ENCODE results near the gene ZNF76.

Gene ZNF76
- 35.6 to 73.0 (median 43.4) reads per million in 9 experiments for total RNA-seq

DNA sequence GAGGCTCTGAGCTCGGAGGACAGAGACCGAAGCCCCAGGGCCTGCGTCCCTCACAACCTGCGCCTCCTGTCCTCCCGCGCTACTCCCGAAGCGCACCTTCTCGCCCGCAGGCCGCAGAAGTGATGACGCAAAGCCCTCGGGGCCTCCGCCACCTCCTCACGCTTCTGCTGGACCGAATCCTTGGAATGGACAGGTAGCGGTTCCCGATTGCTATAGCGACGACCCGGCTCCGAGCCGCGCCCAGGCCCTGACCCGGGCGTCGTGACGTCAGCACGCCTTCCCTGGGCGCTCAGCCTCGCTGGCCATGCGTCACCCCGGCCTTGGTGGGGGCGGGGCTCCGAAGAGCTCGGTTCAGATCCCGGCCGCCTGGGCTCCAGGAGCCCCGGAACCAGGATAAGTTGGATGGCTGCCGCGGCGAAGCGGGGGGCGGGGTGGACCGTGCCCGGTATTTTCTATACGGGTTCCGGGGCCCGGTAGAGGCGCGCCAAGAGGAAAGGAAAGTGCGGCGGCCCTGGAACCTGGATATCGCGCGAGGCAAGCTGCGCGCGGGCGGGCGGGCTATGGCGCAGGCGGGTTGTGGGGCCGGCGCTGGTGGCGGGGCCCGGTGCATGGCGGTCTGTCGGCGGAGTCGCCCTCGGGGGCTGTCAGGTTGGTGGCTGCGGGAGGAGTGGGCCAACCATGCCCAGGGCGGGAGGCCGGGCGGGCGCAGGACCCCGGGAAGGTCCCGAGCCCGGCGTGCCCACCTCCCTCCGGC lies at the start of gene ZNF76:
Gene ZNF76, plus strand, starts transcription at position 542 of the 754 bp plus-strand sequence. CDS start 21,417 bp downstream, outside the sequence.
- H3K36me3 Mint-ChIP-seq (ENCODE audit: insufficient read depth), result peaks cover 21% of the 10 kb centered on the region
- no peaks in the 10 kb centered on the region for H3K9me3 Mint-ChIP-seq
- no peaks in the 10 kb centered on the region for H3K27me3 Mint-ChIP-seq
- ATAC-seq (replicated peaks) (peak; percentile 74), DNase-seq (peak; percentile 89 to 98 (median 94))
- H3K4me3 Mint-ChIP-seq, result peak within 1 kb of the TSS; percentile 87 to 94
- peaks cover 42 to 52% of the 10 kb centered on the region in 2 donors for H3K4me1 Mint-ChIP-seq (ENCODE audit: low read depth in 2 of 2)
- H3K27ac Mint-ChIP-seq, result peak within 1 kb of the TSS; percentile 97 to 99

DNA sequence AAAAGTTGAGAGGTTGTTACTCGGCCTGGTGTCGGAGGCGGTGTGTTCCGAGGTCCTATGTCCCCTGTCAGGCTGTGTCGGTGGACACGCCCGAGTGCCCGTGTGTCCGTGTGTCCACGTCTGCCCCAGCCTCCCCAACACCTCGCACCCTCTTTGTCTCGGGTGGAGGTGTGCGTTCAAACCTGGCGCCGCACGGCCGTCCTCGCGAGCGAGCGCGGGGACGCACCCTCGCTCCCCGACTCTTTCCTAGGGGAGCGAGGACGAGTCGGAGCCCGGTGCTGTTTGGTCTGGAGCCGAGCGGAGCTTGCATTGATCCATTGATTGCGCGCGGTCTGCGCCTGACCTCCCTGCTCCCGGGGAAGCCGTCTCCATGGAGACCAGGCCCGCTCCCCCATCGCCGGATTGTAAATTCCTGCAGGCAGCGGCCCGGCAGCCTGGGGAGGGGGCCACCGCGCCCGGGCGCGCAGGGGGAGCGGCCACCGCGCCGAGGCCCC lies 46.2 kb upstream of the ZNF76 start:
- Mint-ChIP-seq H3K4me3 (peak overlapping the region; percentile 76 to 82), H3K9me3 (no peaks in the 10 kb centered on the region), H3K27me3 (peaks cover 83 to 86% of the 10 kb centered on the region in 2 donors), H3K4me1 (ENCODE audit: low read depth in 2 of 2) (peaks cover 4 to 5% of the 10 kb centered on the region in 2 donors), H3K27ac (no peak overlapping the region), H3K36me3 (ENCODE audit: insufficient read depth) (peaks cover 2% of the 10 kb centered on the region)
- ATAC-seq (replicated peaks) (no peak), DNase-seq (no peak)

DNA sequence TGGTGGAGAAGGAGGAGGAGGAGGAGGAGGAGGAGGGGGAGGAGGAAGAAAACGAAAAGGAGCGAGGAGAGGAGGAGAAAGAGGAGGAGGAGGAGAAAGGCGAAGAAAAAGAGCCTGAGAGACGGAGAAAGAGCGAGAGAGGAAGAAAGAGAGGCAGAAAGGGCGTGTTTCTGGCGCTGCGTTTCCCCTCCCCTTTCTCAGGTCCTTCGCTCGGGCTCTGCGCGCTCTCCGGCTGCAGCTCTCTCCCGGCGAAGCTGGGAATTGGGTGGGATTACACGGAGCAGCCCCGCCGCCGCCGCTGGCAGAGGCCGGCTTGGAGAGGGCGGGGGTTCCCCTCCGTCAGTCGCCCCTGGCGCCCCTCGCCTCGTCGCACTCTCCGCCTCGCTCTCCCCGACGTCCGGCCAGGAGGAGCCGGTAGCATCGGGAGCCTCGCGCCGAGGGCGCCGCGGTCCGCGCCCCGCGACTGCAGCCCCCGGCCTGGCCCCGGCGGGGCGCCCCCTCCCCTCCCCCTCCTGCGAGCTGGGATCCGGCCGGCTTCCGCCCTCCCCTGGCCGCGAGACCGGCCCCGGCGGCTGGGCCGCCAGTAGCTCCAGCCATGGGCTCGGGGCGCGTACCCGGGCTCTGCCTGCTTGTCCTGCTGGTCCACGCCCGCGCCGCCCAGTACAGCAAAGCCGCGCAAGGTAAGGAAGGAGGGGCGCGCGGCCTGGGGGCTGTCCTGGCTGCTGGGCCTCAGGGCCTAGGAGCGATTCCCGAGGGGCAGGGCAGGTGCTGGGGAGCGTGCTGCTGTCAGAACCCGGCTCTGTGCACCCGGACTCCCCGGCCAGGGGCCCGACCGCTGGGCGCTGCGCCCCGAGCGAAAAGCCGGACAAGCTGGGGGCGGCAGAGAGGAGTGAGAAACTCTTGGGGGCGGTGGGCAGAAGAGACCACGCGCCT lies 45.4 kb upstream of the ZNF76 start, which contains the start of gene SCUBE3:
Gene SCUBE3, plus strand, starts transcription at position 133 of the 933 bp plus-strand sequence. Its CDS starts 463 bp downstream, at position 596.
- Mint-ChIP-seq H3K36me3 (ENCODE audit: insufficient read depth) (peaks cover 2% of the 10 kb centered on the region), H3K27me3 (peaks cover 83 to 84% of the 10 kb centered on the region in 2 donors), H3K4me1 (ENCODE audit: low read depth in 2 of 2) (peaks cover 4 to 5% of the 10 kb centered on the region in 2 donors), H3K9me3 (no peaks in the 10 kb centered on the region), H3K27ac (no peak within 1 kb of the TSS), H3K4me3 (peak within 1 kb of the TSS; percentile 76 to 82)
- DNase-seq, result no peak
- peak; percentile 37 for ATAC-seq (replicated peaks)

DNA sequence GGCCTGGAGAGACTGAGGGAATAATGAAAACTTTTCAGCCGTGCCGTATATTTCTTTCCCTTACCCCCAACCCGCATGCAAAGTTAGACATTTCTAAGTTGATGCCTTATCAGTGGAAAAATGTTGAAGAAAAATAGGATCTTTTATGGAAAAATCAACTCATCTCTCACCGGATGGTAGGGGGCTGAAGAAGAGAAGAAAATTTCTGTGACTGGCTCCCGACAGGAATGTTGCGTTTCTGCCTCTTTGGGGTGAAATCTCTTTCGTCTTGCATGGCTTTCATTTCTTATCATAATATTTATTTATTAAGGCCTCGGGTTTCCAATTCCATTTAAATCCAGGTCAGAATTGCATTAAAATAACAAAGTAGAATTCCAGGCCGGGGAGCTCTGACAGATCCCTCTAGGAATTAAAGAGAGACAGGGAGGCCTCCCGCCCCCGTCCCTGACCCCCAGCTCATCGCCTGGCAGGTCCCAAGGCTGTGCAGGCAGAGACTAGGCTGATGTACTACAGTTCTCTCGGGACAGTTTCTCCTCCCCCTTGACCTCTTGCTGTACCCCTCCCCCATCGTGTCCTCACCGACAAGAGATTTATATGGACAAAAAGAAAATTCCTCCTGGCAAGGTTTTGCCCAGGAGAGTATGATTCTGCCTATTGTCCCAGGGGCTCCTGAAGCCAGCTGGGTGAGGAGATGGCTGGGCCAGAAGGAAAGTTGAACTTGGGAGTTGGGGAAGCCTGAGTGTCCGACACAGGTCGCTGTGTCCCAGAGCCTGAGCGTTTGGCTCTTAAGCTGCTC lies 44.5 kb upstream of the ZNF76 start:
- Mint-ChIP-seq H3K4me3 (peak overlapping the region; percentile 61 to 62), H3K27me3 (peaks cover 84 to 88% of the 10 kb centered on the region in 2 donors), H3K36me3 (ENCODE audit: insufficient read depth) (peaks cover 2% of the 10 kb centered on the region), H3K9me3 (no peaks in the 10 kb centered on the region), H3K4me1 (ENCODE audit: low read depth in 2 of 2) (peaks cover 4 to 5% of the 10 kb centered on the region in 2 donors), H3K27ac (no peak overlapping the region)
- DNase-seq (no peak), ATAC-seq (replicated peaks) (no peak)

GRCh38 chr6:35215665-35216411 lies 43.7 kb upstream of the ZNF76 start:
- peaks cover 2% of the 10 kb centered on the region for H3K36me3 Mint-ChIP-seq (ENCODE audit: insufficient read depth)
- no peaks in the 10 kb centered on the region for H3K9me3 Mint-ChIP-seq
- peaks cover 4 to 5% of the 10 kb centered on the region in 2 donors for H3K4me1 Mint-ChIP-seq (ENCODE audit: low read depth in 2 of 2)
- ATAC-seq (replicated peaks) (no peak), DNase-seq (no peak)
- no peak overlapping the region for H3K4me3 Mint-ChIP-seq
- H3K27ac Mint-ChIP-seq, result no peak overlapping the region
- peaks cover 77 to 95% of the 10 kb centered on the region in 2 donors for H3K27me3 Mint-ChIP-seq

GRCh38 chr6:35216412-35216732 lies 43.2 kb upstream of the ZNF76 start:
- H3K27me3 Mint-ChIP-seq, result peaks cover 71 to 95% of the 10 kb centered on the region in 2 donors
- no peaks in the 10 kb centered on the region for H3K9me3 Mint-ChIP-seq
- H3K36me3 Mint-ChIP-seq (ENCODE audit: insufficient read depth), result peaks cover 2% of the 10 kb centered on the region
- DNase-seq, result no peak
- H3K27ac Mint-ChIP-seq, result no peak overlapping the region
- no peak overlapping the region for H3K4me3 Mint-ChIP-seq
- no peak for ATAC-seq (replicated peaks)
- H3K4me1 Mint-ChIP-seq (ENCODE audit: low read depth in 2 of 2), result peaks cover 4 to 5% of the 10 kb centered on the region in 2 donors

- no peak overlapping the region for H3K4me3 Mint-ChIP-seq
- peaks cover 64 to 91% of the 10 kb centered on the region in 2 donors for H3K27me3 Mint-ChIP-seq
Measured at GRCh38 chr6:35216851-35217811, 42.4 kb upstream of the ZNF76 start.

GRCh38 chr6:35218021-35218420 lies 41.5 kb upstream of the ZNF76 start:
- Mint-ChIP-seq H3K36me3 (ENCODE audit: insufficient read depth) (peaks cover under 1% of the 10 kb centered on the region), H3K9me3 (no peaks in the 10 kb centered on the region), H3K27ac (no peak overlapping the region), H3K27me3 (peaks cover 55 to 82% of the 10 kb centered on the region in 2 donors), H3K4me3 (no peak overlapping the region), H3K4me1 (ENCODE audit: low read depth in 2 of 2) (peaks cover 3 to 4% of the 10 kb centered on the region in 2 donors)
- ATAC-seq (replicated peaks), result no peak
- no peak for DNase-seq

More at GRCh38 chr6:35216851-35217811, 42.4 kb upstream of the ZNF76 start:
- Mint-ChIP-seq H3K4me1 (ENCODE audit: low read depth in 2 of 2) (peaks cover 4 to 5% of the 10 kb centered on the region in 2 donors), H3K36me3 (ENCODE audit: insufficient read depth) (peaks cover 2% of the 10 kb centered on the region), H3K9me3 (no peaks in the 10 kb centered on the region), H3K27ac (no peak overlapping the region)
- ATAC-seq (replicated peaks) (no peak), DNase-seq (no peak)

DNA sequence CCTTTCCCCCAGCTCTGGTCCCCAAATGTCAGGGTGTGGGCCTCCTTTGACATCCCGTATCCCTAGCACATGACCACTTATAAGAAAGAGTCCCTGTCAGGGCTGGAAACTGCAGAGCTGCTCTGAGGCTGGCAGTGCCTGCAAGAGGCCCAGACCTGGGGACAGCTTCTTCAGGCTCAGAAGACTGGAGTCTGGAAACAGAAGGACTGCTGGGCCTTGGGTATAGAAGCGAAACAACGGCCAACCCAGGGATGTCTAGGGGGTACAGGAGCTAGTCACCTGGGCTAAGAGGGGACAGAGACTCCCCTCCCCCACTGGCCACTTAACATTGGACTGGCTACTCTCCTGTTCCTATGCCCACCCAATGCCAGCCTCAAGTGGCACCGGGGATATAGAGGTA lies 41.1 kb upstream of the ZNF76 start:
- H3K27me3 Mint-ChIP-seq, result peaks cover 50 to 81% of the 10 kb centered on the region in 2 donors

GRCh38 chr6:35219683-35220326 lies 39.7 kb upstream of the ZNF76 start:
- Mint-ChIP-seq H3K4me1 (ENCODE audit: low read depth in 2 of 2) (peaks cover 0 to 4% of the 10 kb centered on the region in 2 donors), H3K9me3 (no peaks in the 10 kb centered on the region), H3K4me3 (no peak overlapping the region), H3K27ac (no peak overlapping the region), H3K27me3 (peaks cover 45 to 76% of the 10 kb centered on the region in 2 donors), H3K36me3 (ENCODE audit: insufficient read depth) (no peaks in the 10 kb centered on the region)
- ATAC-seq (replicated peaks) (no peak), DNase-seq (no peak)

More for the DNA sequence above, 41.1 kb upstream of the ZNF76 start:
- Mint-ChIP-seq H3K9me3 (no peaks in the 10 kb centered on the region), H3K4me3 (no peak overlapping the region), H3K36me3 (ENCODE audit: insufficient read depth) (no peaks in the 10 kb centered on the region), H3K4me1 (ENCODE audit: low read depth in 2 of 2) (peaks cover 0 to 4% of the 10 kb centered on the region in 2 donors), H3K27ac (no peak overlapping the region)
- DNase-seq (no peak), ATAC-seq (replicated peaks) (no peak)

GRCh38 chr6:35220711-35221110 lies 38.8 kb upstream of the ZNF76 start:
- Mint-ChIP-seq H3K9me3 (no peaks in the 10 kb centered on the region), H3K4me3 (no peak overlapping the region), H3K27me3 (peaks cover 36 to 67% of the 10 kb centered on the region in 2 donors), H3K4me1 (ENCODE audit: low read depth in 2 of 2) (peaks cover 0 to 4% of the 10 kb centered on the region in 2 donors), H3K36me3 (ENCODE audit: insufficient read depth) (no peaks in the 10 kb centered on the region), H3K27ac (no peak overlapping the region)
- no peak for DNase-seq
- no peak for ATAC-seq (replicated peaks)

All from effector memory CD8-positive, alpha-beta T cell (primary cell).